ENCODE results near the gene TRMT6.

Gene TRMT6

GRCh38 chr20:5890773-5891441 is 59.4 kb downstream of the TRMT6 start:
- H3K4me1 ChIP-seq (ENCODE audit: control insufficient read depth, insufficient read depth, low read length), result no peaks in the 10 kb centered on the region
- no peak overlapping the region for H3K9ac ChIP-seq (ENCODE audit: low read depth, low read length)
- no peaks in the 10 kb centered on the region for H3K9me3 ChIP-seq (ENCODE audit: control insufficient read depth, insufficient read depth, low read length)
- H3K4me3 ChIP-seq (ENCODE audit: low read depth, low read length), result no peak overlapping the region
- no peaks in the 10 kb centered on the region for H3K27me3 ChIP-seq (ENCODE audit: control insufficient read depth, insufficient read depth, low read length)
- no peaks in the 10 kb centered on the region for H3K36me3 ChIP-seq (ENCODE audit: control insufficient read depth, insufficient read depth, low read length)

GRCh38 chr20:5888041-5888440 is 62.3 kb downstream of the TRMT6 start:
- no peaks in the 10 kb centered on the region for H3K27me3 ChIP-seq (ENCODE audit: control insufficient read depth, insufficient read depth, low read length)
- H3K9me3 ChIP-seq (ENCODE audit: control insufficient read depth, insufficient read depth, low read length), result no peaks in the 10 kb centered on the region
- H3K4me1 ChIP-seq (ENCODE audit: control insufficient read depth, insufficient read depth, low read length), result no peaks in the 10 kb centered on the region
- no peak overlapping the region for H3K9ac ChIP-seq (ENCODE audit: low read depth, low read length)
- H3K4me3 ChIP-seq (ENCODE audit: low read depth, low read length), result no peak overlapping the region
- H3K36me3 ChIP-seq (ENCODE audit: control insufficient read depth, insufficient read depth, low read length), result no peaks in the 10 kb centered on the region

- Histone ChIP-seq H3K9me3 (ENCODE audit: control insufficient read depth, insufficient read depth, low read length) (no peaks in the 10 kb centered on the region), H3K36me3 (ENCODE audit: control insufficient read depth, insufficient read depth, low read length) (no peaks in the 10 kb centered on the region), H3K4me1 (ENCODE audit: control insufficient read depth, insufficient read depth, low read length) (no peaks in the 10 kb centered on the region), H3K4me3 (ENCODE audit: low read depth, low read length) (no peak overlapping the region), H3K27me3 (ENCODE audit: control insufficient read depth, insufficient read depth, low read length) (no peaks in the 10 kb centered on the region), H3K9ac (ENCODE audit: low read depth, low read length) (no peak overlapping the region)
Measured at GRCh38 chr20:5887386-5887785, 62.9 kb downstream of the TRMT6 start.
